CD1c-positive myeloid dendritic cell (primary cell): Measurements from ENCODE around the gene ASIC5.
"Not testable (repeated sequence)": the region's sequence is repeated elsewhere in the genome, so short reads cannot be mapped to it uniquely, and the experiment has no call there.

Experiments used
- DNase-seq: peaks from one replicate; pipeline ENCODE4 v3.0.0-alpha.2; 2016; ENCODE audit errors: extremely low spot score

Gene ASIC5

GRCh38 chr4:155800685-155801343, 65.3 kb downstream of the ASIC5 start:
- DNase-seq: no peak

DNA sequence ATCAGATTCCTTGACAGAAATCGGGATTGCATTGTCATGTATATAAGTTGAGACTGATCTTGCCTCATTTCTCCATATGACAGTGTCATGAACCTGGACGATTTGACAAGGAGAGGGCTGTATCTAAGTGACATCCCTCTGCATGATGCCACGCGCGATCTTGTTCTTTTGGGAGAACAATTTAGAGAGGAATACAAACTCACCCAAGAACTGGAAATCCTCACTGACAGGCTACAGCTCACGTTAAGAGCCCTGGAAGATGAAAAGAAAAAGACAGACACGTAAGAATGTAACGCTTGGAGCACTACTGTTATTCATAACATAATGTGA, 66.3 kb downstream of the ASIC5 start:
- DNase-seq: no peak

DNA sequence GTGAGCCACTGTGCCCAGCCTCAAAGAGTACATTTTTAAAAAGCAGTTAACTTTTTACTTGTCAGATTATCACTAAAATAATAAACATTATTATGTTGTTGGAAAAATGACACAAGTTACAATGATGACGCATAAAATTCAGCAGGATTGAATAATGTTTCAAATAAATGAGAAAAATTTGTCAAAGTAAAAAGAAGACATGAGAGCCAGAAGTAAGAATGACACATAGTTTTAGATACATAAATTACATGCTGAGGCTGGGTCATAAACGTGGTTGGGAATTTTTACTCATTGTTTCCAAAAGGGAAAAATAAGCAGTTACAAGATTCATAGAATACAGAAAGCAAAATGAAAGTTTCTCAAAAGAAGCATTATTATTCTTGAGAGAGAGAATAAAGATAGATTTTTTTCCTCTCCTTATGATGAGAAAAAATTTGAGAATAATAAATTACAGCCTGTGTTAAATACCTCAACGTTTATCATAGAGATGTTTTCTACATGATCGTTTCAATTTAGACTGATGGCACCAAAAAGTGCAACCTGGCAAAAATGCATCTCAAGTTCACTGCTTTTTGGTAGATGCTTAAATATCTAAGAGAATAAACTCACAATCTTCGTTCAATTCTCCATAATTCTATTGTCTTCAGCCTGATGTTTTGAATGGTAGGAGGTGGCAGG, 66.8 kb downstream of the ASIC5 start:
- no peak for DNase-seq

GRCh38 chr4:155797581-155797980, 68.5 kb downstream of the ASIC5 start:
- DNase-seq: not testable (repeated sequence)

GRCh38 chr4:155795991-155796390, 70.1 kb downstream of the ASIC5 start:
- DNase-seq: no peak

GRCh38 chr4:155794589-155795236, 71.4 kb downstream of the ASIC5 start:
- DNase-seq: no peak

DNA sequence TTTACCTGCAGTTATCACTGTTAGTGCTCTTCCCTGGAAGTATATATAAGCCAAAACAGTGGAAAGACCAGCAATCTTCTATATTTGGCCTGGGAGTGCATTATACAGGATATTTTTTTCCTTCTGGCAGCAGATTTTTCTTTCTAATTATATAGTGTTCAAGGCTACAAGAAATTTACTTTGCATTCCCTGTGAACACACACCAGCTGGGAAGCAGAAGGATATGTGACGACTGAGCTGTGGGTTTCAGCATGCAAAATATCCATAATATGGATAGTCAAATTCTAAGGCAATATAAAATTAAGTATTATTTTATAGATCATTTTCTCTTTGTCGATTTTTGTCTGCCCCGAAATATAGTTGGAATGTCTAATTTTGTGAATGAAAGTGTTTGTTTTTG, 76.1 kb downstream of the ASIC5 start:
- no peak for DNase-seq

- no peak for DNase-seq
These were observed 76.7 kb downstream of the ASIC5 start for GRCh38 chr4:155789391-155789790.

DNA sequence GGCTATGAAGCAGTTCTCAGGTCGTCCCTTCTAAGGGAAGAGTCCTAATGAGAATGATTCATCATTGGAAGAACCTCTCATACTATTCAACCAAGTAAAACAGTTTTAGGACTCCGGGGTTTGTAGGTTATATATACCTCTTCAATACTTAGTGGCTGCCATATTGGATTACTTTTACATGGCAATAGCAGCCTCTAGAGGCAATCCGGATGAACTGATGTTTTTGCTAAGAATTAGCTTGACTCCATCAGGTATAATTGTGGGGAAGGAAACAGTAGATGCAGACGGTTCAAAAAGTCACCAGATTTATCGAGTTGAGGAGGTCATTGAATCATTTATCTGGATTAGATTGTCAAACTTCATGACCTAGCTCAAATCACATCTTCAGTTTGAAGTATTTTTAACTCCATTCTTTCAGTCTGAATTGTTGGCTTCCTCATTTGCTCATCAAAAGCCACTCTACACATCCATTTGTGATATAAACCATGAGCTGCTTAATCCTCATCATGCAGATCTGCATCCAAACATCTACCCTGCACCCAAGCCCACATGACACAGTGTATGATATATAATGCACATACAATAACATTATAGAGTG, 78.9 kb downstream of the ASIC5 start:
- DNase-seq: peak; percentile 74

GRCh38 chr4:155785828-155786227, 80.2 kb downstream of the ASIC5 start:
- DNase-seq: no peak

DNA sequence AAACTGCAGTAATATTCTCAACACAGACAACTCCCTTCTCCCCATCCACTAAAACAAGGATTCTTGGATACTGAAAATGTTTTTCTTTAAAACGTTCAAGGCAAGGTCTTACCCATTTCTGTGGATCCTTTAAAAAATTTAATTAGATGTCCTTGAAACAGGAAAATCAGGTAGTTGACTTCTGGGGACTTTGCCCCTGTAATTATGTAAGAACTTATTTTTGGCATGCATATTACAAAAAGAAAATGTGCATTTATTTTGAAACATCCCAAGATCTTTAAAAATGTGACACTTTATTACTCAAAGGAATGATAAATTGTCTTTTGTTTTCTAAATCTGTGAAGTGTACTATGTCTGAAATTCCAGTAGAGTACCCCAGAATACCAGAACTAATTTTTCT, 81.4 kb downstream of the ASIC5 start:
- no peak for DNase-seq

- no peak for DNase-seq
These were observed 84.7 kb downstream of the ASIC5 start for GRCh38 chr4:155781249-155781831.

GRCh38 chr4:155780775-155781174, 85.3 kb downstream of the ASIC5 start:
- DNase-seq: no peak
